Measurements from ENCODE around the gene FAM219B.
A peak's percentile ranks its signal among the peaks of the same experiment; 100 is the strongest.

FAM219B gene, protein sequence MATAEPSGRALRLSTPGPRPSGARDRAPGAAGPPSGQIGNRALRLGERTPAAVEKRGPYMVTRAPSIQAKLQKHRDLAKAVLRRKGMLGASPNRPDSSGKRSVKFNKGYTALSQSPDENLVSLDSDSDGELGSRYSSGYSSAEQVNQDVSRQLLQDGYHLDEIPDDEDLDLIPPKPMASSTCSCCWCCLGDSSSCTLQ

DNA sequence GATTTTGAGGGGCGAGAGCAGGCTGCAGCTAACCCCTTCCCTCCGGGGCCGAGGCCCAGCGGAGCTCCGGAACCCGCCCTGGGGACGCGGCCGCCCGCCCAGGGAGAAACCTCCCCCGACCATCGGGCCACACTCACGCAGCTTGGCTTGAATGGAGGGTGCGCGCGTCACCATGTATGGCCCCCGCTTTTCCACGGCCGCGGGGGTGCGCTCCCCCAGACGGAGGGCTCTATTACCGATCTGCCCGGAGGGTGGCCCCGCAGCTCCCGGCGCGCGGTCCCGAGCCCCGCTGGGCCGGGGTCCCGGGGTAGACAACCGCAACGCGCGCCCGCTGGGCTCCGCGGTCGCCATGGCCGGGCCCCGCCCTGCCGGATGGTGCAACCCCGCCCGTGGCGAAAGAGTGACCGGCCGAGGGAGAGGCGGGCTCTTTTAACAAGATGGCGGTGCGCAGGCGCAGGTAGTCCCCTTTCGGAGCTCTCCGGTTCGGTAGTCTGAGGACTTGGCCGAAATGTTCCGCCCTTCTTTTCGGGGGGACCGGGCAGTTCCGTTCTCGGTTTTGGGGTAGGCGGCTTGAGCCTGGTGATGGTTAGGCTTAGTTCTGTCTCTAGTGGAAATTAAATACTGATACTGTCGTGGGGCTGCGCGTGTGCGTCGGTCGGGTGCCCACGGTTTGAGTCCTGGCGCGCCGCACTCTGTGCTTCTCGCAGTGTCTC, at the start of gene FAM219B:
Gene FAM219B, minus strand, starts transcription at position 402 of the 713 bp plus-strand sequence. Its CDS starts 51 bp downstream, at position 351.
- TF ChIP-seq, protein P1, sequence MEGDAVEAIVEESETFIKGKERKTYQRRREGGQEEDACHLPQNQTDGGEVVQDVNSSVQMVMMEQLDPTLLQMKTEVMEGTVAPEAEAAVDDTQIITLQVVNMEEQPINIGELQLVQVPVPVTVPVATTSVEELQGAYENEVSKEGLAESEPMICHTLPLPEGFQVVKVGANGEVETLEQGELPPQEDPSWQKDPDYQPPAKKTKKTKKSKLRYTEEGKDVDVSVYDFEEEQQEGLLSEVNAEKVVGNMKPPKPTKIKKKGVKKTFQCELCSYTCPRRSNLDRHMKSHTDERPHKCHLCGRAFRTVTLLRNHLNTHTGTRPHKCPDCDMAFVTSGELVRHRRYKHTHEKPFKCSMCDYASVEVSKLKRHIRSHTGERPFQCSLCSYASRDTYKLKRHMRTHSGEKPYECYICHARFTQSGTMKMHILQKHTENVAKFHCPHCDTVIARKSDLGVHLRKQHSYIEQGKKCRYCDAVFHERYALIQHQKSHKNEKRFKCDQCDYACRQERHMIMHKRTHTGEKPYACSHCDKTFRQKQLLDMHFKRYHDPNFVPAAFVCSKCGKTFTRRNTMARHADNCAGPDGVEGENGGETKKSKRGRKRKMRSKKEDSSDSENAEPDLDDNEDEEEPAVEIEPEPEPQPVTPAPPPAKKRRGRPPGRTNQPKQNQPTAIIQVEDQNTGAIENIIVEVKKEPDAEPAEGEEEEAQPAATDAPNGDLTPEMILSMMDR (IDR thresholded peaks at IDR 0.05) = no peak
- no peak for TF ChIP-seq ZFX (IDR thresholded peaks at IDR 0.05; ENCODE audit: borderline replicate concordance)

DNA sequence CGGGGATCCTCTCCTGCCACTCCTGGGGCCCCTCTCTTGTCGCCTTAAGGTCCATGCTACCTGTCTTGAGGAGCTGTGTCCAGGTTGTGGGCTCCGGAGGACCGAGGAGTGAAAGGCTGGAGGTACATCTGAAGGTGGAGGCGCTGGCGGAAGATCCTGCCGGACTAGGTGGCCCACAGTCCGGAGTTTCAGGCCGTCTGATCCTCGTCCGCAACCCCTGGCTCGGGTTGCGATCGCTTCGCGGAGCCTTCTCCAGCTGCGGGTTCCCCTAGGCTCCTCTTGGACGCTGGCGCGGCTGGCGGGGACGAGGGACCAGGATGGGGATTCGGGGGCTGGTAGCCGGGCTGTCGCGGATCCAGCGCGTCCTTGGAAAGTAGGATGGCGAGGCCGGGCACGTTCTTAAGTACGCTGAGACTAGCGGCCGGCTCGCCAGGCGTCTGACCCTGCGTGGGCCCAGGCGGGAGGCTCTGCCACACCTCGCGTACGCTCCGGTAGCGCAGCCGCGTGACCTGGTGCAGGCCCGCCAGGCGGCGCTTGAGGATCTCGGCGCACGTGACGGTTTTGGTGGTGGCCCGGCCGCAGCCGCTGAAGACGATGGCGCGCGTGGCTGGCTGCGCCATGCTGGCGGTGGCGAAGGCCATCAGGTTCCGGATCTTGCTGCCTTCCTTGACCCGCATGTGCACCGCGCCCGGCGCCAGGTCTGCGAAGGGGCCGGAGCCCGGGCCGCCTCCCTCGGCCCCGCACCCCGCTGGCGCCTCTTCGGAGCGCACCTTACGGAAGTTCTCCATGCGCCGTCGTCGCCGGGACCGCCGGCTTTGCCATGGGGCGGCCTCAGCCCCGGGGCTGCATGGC, 49.4 kb upstream of the FAM219B start:
- peak overlapping the region; percentile 81 for H3K27ac ChIP-seq
- no peak for TF ChIP-seq ZFX (IDR thresholded peaks at IDR 0.05; ENCODE audit: borderline replicate concordance)
- TF ChIP-seq, protein P1 (IDR thresholded peaks at IDR 0.05) = peak; percentile 64

More for the DNA sequence above, at the start of gene FAM219B:
- peak within 1 kb of the TSS; percentile 92 for H3K27ac ChIP-seq

DNA sequence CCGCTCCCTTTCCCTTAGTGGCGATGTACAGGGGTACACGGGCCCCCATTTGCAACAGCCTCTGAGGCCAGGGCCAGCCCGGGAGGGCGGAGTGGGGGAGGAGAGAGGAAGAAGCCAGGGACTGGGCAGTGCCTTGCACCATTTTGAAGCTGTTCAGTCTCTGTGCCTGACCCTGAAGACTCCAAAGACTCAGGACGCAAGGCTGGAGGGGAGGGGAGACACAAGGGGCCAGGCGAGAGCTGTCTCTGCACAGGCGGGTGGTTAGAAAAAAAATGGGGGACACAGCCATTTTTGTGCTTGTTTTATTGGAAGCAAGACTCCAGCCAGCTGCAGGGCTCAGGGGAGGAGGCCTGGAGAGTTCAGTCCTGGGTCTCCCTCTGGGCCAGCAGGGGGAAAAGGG, 48.4 kb upstream of the FAM219B start:
- no peak for TF ChIP-seq ZFX (IDR thresholded peaks at IDR 0.05; ENCODE audit: borderline replicate concordance)
- TF ChIP-seq, protein P1 (IDR thresholded peaks at IDR 0.05) = no peak
- H3K27ac ChIP-seq = no peak overlapping the region

DNA sequence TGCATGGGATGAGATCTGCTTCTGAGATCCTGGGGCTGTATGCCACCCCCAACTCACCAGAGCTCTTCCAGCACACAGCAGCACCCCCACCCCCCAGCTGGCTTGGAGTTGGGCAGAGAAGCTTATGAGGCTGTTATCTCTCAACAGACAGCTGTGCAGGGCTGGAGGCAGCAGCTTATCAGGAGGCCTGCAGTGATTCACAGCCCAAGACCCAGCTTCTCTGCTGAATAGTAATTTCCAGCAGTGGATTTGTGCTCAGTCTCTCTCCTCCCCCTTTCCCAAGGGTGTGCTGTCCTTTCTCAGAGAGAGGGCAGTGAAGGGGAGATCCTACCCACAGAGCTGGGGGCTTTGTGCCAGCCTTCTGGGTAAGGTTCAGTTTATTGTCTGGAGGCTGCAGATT, 47.9 kb upstream of the FAM219B start:
- no peak overlapping the region for H3K27ac ChIP-seq
- no peak for TF ChIP-seq ZFX (IDR thresholded peaks at IDR 0.05; ENCODE audit: borderline replicate concordance)

DNA sequence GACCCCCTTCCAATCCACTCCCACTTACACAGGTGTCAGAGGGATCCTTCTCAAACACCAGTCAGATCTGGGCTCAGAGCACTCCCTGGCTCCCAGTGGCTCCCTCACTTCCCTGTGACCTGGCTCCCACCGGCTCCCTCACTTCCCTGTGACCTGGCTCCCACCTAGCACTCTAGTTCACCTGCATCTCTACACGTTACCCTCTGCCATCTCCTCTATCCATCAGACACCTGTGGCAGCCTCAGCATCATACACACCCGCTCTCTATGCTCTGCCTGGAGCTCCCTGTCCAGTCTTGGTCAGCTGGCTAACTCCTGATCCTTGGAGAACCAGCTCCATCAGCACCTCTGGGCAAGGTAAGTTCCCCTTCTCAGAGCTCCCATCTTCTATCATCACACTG, 44.4 kb upstream of the FAM219B start:
- TF ChIP-seq, protein P1 (IDR thresholded peaks at IDR 0.05) = no peak
- TF ChIP-seq ZFX (IDR thresholded peaks at IDR 0.05; ENCODE audit: borderline replicate concordance) = no peak
- no peak overlapping the region for H3K27ac ChIP-seq

DNA sequence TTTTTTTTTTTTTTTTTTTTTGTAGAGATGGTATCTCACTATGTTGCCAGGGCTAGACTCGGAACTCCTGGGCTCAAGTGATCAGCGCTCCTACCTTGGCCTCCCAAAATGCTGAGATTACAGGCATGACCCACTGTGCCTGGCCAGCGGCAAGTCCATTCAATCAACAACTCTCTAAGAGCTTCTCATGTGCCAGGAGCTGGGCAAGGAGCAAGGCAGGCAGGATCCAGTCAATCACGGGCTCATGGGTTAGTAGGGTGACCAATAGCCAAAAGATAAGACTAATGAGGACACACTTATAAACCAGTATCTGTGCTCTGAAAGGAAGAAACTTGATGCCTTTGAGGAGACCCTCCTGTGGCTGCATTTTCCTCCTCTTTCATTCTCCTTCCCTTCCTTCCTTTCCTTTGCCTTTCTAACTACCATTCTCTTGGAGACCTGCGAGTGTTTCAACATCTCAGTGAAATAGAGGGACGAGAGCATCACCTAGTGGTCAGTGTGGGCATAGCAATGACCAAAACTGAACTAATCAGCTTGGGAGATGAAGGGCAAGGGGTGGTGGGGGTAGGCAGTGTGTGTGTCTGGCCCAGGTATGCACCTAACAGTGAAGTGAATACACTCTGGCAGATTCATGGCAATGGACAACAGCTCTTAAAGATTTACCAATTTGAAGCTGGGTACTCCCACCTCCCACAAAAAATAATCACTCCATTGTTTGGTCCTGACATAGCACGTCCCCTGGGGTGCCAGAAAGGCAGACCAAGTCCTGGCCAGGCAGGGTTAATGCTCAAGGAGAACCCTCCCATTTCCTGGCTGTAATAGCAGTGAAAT, 43.6 kb upstream of the FAM219B start:
- TF ChIP-seq, protein P1 (IDR thresholded peaks at IDR 0.05) = peak; percentile 96
- TF ChIP-seq ZFX (IDR thresholded peaks at IDR 0.05; ENCODE audit: borderline replicate concordance) = no peak
- no peak overlapping the region for H3K27ac ChIP-seq

Measured in 22Rv1 (cell line).